Measurements from ENCODE around the gene DDX28. TPM values are rescaled to one million over a fixed set of nuclear protein-coding genes. Genes with fewer than 3 reads are reported as not detected.

Gene DDX28
- total RNA-seq, result 10 to 100 TPM; 27.5 to 28.8 TPM

- POLR2A ChIA-PET, result interaction anchor here (0.6 to 1.9 kb wide), 7 partner anchors 11 to 57 kb away, joined by 3 to 11 read pairs (median 5); partner anchors contain the start of gene DPEP2
- CTCF ChIA-PET, result interaction anchor here (0.7 to 2.3 kb wide), 16 partner anchors 13 to 183 kb away, joined by 3 to 8 read pairs (median 4); no protein-coding TSS in a partner anchor
Measured at GRCh38 chr16:68022728-68023537, at the start of gene DDX28, which contains the start of gene DUS2. Gene DDX28 (minus strand): TSS chr16:68023232. CDS start chr16:68023202, 30 bp downstream. Gene DUS2 (plus strand): TSS chr16:68023284. CDS start chr16:68038024, 14,740 bp downstream.

- ChIA-PET POLR2A (interaction anchor here (1.8 kb wide), 1 partner anchor 12 kb away, joined by 5 read pairs; no protein-coding TSS in a partner anchor), CTCF (interaction anchor here (0.7 to 2.5 kb wide), 5 partner anchors 9 to 156 kb away, joined by 3 to 7 read pairs (median 4); no protein-coding TSS in a partner anchor)
Measured at GRCh38 chr16:68072038-68072695, 49.1 kb upstream of the DDX28 start.

DNA sequence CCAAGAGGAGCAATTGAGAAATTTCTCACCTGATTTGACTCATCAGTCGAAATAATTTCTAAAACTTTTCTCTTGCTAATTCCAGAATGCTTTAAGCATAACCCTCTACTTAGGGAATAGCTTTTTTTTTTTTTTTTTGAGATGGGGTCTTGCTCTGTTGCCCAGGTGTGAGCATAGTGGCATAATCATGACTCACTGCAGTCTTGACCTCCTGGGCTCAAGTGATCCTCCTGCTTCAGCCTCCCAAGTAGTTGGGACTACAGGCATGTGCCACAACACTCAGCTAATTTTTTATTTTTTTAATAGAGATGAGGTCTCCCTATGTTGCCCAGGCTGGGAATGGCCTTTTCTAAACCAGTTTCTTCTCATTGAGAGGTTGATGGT is 48.5 kb upstream of the DDX28 start:
- POLR2A ChIA-PET, result interaction anchor here (1.8 kb wide), 1 partner anchor 13 kb away, joined by 5 read pairs; no protein-coding TSS in a partner anchor

DNA sequence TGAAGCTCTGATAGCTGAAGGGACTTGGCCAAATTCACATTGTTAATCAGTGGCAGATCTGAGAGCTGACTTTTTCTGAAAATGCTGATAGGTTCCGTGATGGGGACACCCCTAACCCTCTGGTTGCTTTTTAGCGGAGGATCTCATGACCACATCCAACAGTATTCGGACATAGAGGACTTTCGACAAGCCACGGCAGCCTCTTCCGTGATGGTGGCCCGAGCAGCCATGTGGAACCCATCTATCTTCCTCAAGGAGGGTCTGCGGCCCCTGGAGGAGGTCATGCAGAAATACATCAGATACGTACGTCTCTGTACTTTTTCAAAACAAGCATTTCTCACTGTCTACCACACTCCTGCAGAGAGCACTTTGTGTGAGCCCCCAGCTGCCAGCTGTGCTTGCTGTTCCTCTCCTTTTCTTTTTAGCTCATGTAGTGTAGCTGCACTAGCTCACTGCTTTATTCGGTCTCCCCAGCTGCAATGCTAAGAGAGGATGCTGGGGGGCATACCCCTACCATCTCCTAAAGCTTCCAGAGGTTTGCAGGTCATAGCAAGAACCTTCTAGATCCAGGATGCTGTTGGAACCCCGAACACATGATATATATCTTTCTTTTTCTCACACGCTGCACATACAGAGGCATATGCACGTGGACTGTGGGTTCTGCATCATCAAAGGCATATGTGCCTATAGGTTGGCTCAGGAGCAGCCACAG is 47.9 kb upstream of the DDX28 start:
- ChIA-PET CTCF (interaction anchor here (0.6 to 2.5 kb wide), 7 partner anchors 8 to 375 kb away, joined by 3 to 7 read pairs (median 3); no protein-coding TSS in a partner anchor), POLR2A (interaction anchor here (0.9 kb wide), 1 partner anchor 10 kb away, joined by 3 read pairs; no protein-coding TSS in a partner anchor)

More for the DNA sequence above, 48.5 kb upstream of the DDX28 start:
- CTCF ChIA-PET, result interaction anchor here (0.6 to 2.5 kb wide), 5 partner anchors 8 to 376 kb away, joined by 3 to 7 read pairs (median 3); no protein-coding TSS in a partner anchor

- POLR2A ChIA-PET, result interaction anchor here (0.9 to 1.1 kb wide), 2 partner anchors 9 to 14 kb away, joined by 3 to 4 read pairs; no protein-coding TSS in a partner anchor
- CTCF ChIA-PET, result interaction anchor here (0.7 to 1.0 kb wide), 3 partner anchors 10 to 160 kb away, joined by 3 to 4 read pairs (median 3); no protein-coding TSS in a partner anchor
Measured at GRCh38 chr16:68070249-68070730, 47.3 kb upstream of the DDX28 start.

DNA sequence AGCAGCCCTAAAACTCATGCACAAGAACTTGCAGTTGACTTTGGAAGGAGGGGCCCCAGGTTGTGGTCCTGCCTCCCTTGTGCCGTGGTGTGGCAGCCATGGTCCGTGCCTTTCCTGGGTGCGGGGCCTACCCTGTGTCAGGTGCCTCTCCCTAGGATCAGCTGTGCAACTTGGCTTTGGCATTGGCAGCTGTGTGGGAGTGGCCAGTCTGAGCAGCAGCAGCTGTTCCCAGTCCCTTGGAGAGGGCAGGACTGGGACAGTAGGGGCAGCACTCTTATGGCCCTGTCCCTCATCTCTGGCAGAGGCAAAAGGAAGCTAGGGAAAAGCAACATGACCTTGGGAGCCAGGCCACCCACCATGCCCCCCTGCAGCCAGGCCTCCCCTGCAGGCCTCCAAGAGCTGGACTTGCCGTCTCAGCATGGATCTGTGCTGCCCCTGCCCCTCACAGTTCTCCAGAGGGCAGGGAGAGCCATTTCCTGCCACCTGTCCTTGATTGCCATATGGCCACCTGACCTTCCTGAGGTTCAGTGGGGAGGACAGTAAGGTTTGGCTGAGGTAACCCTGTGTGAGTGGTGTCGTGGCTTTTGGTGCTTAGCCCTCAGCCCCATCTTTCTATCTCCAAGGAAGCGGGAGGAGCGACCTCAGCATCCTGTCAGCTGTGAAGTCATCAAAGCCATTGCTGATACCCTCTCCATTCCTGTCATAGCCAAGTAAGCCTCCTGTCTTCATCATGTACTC is 46.6 kb upstream of the DDX28 start:
- POLR2A ChIA-PET, result interaction anchor here (1.1 kb wide), 1 partner anchor 15 kb away, joined by 4 read pairs; no protein-coding TSS in a partner anchor
- CTCF ChIA-PET, result interaction anchor here (1.0 kb wide), 1 partner anchor 161 kb away, joined by 3 read pairs; no protein-coding TSS in a partner anchor

DNA sequence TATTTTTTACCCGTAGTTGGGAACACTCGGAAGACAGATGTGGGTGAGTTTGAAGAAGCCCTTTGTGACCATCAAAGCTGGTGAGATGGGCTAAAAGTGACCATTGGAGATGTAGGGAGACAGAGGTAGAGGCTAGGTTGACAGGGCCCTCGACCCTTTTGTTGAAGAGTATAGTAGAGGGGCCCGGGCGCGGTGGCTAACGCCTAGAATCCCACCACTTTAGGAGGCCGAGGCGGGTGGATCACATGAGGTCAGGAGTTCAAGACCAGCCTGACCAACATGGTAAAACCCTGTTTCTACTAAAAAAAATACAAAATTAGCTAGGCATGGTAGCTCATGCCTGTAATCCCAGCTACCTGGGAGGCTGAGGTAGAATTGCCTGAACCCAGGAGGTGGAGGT is 45.9 kb upstream of the DDX28 start:
- ChIA-PET CTCF (no interaction called here), POLR2A (no interaction called here)

DNA sequence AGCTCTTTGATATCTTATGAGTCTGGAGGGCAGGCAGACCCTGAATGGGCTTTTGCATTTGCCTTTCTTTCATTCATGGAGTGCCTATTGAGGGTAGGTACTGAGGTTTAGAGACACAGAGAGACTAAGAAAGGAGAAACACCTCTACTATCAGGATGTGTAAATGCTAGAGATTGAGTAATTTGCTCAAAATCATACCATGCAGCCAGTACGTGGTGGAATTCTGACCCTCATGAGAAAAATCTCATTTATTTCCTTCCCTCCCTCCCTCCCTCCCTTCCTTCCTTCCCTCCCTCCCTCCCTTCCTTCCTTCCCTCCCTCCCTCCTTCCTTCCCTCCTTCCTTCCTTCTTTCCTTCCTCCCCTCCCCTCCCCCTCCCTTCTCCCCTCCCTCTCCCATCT is 43.7 kb upstream of the DDX28 start:
- ChIA-PET CTCF (interaction anchor here (1.9 kb wide), 1 partner anchor 124 kb away, joined by 6 read pairs; no protein-coding TSS in a partner anchor), POLR2A (no interaction called here)

GRCh38 chr16:68065716-68066305 is 42.8 kb upstream of the DDX28 start:
- ChIA-PET CTCF (interaction anchor here (0.7 to 1.9 kb wide), 6 partner anchors 11 to 399 kb away, joined by 3 to 6 read pairs (median 4); partner anchors contain the start of gene C16orf86), POLR2A (interaction anchor here (0.6 to 0.7 kb wide), 3 partner anchors 103 to 179 kb away, joined by 3 to 7 read pairs (median 5); no protein-coding TSS in a partner anchor)

DNA sequence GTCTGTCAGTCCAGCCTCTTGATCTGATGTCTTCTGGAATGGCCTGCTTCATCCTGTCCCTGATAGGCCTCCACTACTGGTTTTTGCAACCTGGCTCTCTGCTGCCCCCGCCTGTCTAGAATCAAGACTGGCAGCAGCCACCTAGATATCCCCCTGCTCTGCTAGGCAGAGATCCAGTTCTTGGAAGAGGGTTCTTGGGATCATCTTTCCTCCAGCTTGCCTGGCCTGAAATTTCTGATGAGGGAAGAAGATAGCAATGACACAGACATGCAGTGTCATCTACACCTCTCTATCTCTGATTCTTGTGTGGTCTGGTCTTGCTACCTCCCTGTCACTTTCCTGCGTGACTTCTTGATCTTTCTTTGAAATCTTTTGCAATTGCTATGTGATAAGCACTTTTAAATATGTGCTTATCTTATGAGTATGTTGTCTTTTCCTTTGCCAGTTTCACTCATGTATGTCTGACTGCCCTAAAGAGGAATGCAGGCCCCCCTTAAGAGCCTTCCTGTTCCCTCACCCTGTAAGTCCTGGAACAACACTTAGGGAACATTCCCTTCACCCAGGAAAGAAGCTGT is 41.8 kb upstream of the DDX28 start:
- ChIA-PET CTCF (interaction anchor here (0.6 to 2.9 kb wide), 12 partner anchors 9 to 1207 kb away, joined by 3 to 14 read pairs (median 4); partner anchors contain the start of genes C16orf86, DDX28 and DUS2), POLR2A (interaction anchor here (0.6 to 0.7 kb wide), 3 partner anchors 102 to 179 kb away, joined by 3 to 7 read pairs (median 5); no protein-coding TSS in a partner anchor)

DNA sequence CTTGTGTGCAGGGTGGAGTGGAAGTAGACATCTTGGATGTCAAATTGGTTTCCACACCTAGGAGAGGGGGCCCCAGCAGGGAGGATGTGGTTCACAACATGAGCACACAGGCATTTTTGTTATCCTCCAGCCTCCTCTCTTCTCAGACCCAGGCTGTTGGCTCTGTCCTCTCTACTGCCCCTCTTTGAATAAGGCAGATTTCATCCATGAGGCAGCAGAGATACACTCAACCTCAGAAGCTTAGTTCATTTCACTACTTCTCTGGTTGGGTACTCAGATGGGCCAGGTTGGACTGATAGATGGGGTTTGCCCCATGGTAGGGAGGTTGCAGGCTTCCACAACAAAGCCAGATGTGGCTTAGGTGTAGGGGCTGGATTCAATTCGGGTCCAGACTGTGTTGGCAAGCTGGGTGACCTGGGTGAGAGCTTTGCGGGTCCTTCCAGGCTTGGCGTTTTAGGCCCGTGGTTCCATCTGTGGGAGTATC is 39.9 kb upstream of the DDX28 start:
- POLR2A ChIA-PET, result interaction anchor here (0.6 to 0.7 kb wide), 2 partner anchors 17 to 486 kb away, joined by 4 to 5 read pairs; no protein-coding TSS in a partner anchor
- CTCF ChIA-PET, result interaction anchor here (0.5 to 2.9 kb wide), 9 partner anchors 8 to 179 kb away, joined by 3 to 14 read pairs (median 3); partner anchors contain the start of gene NRN1L

DNA sequence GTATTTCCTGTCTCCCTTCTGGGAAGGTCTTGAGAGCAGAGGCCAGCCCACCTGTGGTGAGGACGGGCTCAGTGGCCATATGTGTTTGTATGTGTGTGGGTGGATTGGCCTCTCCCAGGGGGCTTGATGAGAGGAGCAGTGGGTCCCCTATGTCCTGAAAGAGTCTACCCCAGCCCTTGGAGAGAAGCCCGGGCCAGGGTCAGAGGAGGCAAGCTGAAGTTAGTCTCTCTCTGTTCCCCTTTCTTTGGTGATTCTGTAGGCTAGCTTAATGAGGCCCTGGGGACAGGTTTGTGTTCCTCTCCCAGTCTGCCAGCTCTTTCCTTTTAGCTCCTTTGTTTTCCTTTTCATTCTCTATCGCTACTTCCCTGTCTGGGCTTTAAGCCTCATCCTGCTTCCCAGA is 38.4 kb upstream of the DDX28 start:
- CTCF ChIA-PET, result interaction anchor here (1.2 to 1.6 kb wide), 3 partner anchors 21 to 176 kb away, joined by 3 to 4 read pairs (median 4); partner anchors contain the start of gene NFATC3

GRCh38 chr16:68059804-68060203 is 36.8 kb upstream of the DDX28 start:
- ChIA-PET CTCF (no interaction called here), POLR2A (no interaction called here)

More for the DNA sequence above, 38.4 kb upstream of the DDX28 start:
- POLR2A ChIA-PET, result interaction anchor here (0.9 kb wide), 1 partner anchor 9 kb away, joined by 3 read pairs; no protein-coding TSS in a partner anchor

DNA sequence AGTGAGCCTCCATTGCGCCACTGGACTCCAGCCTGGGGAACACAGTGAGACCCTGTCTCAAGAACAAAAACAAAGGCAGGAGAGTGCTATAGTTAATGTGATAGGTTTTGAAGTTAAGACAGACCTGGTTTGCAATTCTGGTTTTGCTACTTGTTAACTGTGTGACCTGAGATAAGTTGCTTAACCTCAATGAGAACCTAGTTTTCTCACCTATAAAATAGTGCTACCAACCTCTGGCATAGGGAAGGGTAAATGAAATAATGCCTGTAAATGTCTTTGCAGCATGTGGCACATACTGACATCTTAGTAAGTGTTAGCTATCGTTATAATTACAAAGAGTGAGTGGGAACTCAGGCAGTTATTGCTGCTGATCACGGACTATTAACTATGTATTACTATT is 32.4 kb upstream of the DDX28 start:
- ChIA-PET CTCF (no interaction called here), POLR2A (no interaction called here)

DNA sequence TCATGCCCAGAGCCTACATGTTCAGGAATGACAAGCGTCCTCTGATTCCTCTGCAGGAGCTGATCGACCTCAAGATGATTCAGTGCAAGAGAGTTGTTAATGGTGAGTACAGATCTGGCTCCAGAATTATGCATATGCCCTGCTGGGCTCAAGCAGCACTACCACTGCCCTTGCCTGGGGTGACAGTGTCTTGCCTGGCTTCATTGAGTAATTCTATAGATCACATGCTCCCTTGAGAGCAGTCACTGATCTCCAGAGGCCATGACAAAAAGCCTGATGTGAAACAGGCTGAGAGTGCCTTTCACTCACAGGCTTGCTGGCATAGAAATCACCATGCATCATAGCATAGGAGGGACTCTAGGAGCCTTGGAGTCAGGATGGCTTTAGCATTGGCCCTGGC is 26.4 kb upstream of the DDX28 start:
- ChIA-PET POLR2A (no interaction called here), CTCF (no interaction called here)

- CTCF ChIA-PET, result interaction anchor here (1.3 kb wide), 1 partner anchor 231 kb away, joined by 3 read pairs; no protein-coding TSS in a partner anchor
- POLR2A ChIA-PET, result no interaction called here
Measured at GRCh38 chr16:68047987-68048386, 25.0 kb upstream of the DDX28 start.
